HG03354 (cell line): ENCODE results near the gene OR1N2.
"Not testable (repeated sequence)": the region's sequence is repeated elsewhere in the genome, so short reads cannot be mapped to it uniquely, and the experiment has no call there.

Experiments used
- ATAC-seq: cut with Tn5 transposase; IDR thresholded peaks from one replicate; pipeline ENCODE4 v1.9.1; 2021; ENCODE audit warnings: mild to moderate bottlenecking; ENCODE audit not compliant: unreplicated experiment, poor library complexity, severe bottlenecking

Gene OR1N2, protein sequence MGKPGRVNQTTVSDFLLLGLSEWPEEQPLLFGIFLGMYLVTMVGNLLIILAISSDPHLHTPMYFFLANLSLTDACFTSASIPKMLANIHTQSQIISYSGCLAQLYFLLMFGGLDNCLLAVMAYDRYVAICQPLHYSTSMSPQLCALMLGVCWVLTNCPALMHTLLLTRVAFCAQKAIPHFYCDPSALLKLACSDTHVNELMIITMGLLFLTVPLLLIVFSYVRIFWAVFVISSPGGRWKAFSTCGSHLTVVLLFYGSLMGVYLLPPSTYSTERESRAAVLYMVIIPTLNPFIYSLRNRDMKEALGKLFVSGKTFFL

GRCh38 chr9:122552812-122553211 is at the start of gene OR1N2:
Gene OR1N2, plus strand, starts transcription at chr9:122553112. Its CDS starts 100 bp downstream, at chr9:122553212.
- ATAC-seq, result no peak

- ATAC-seq, result no peak
These were observed 45.9 kb upstream of the OR1N2 start for GRCh38 chr9:122506964-122507363.

DNA sequence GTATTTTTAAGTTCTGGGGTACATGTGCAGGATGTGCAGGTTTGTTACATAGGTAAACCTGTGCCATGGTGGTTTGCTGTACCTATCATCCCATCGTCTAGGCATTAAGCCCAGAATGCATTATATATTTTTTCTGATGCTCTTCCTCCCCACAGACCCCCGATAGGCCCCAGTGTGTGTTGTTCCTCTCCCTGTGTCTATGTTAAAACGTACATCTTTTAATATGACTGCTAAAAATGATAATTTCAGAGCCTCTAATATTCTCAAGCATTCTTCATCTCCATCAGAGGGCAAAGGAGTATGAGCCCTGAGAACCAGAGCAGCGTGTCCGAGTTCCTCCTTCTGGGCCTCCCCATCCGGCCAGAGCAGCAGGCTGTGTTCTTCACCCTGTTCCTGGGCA is 42.4 kb upstream of the OR1N2 start, which contains the start of gene OR1J2:
OR1J2 (plus strand) TSS at position 301 of the 400 bp plus-strand sequence; CDS start at position 301, 0 bp downstream.
- ATAC-seq, result no peak

DNA sequence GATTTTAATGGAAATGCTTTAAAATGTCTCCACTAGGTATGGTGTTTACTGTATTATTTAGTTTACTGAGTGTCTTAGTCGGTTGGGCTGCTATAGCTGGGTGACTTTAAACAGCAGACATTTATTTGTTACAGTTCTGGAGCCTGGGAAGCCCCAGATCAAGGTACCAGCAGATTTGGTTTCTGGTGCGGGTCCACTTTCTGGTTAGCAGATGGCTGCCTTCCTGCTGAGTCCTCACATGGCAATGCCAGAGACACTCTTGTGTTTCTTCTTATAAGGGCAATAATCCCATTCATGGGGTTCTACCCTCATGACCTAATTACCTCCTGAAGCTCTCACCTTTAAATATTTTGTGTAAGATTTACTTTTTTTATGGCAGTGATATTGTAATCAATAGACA is 34.7 kb upstream of the OR1N2 start:
- ATAC-seq, result no peak

- ATAC-seq, result no peak
These were observed 34.1 kb upstream of the OR1N2 start, which contains the start of gene OR1J4 for GRCh38 chr9:122518841-122519240. Gene OR1J4, plus strand, starts transcription at chr9:122519141. Its CDS starts 0 bp downstream, at chr9:122519141.

GRCh38 chr9:122519376-122519775 is 33.5 kb upstream of the OR1N2 start:
- no peak for ATAC-seq

DNA sequence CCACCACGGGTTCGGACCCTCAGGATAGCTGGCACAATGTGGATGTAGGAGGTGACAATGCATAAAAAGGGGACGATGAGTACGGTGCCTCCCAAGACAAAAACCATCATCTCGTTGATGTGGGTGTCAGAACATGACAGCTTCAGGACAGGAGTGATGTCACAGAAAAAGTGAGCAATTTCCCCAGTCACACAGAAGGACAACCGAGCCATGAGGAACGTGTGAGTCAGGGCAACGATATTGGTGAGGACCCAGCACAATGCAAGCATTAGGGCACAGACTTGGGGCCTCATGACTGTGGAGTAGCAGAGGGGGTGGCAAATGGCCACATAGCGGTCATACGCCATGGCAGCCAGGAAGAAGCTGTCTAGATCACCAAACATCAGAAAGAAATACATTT is 26.3 kb upstream of the OR1N2 start:
- ATAC-seq, result no peak

GRCh38 chr9:122527193-122527592 is 25.7 kb upstream of the OR1N2 start, which contains the start of gene OR1N1:
Gene OR1N1, minus strand, starts transcription at chr9:122527293. Its CDS starts 0 bp downstream, at chr9:122527293.
- no peak for ATAC-seq

GRCh38 chr9:122531157-122531556 is 21.8 kb upstream of the OR1N2 start:
- not testable (repeated sequence) for ATAC-seq

GRCh38 chr9:122536134-122536533 is 16.8 kb upstream of the OR1N2 start:
- ATAC-seq, result no peak

DNA sequence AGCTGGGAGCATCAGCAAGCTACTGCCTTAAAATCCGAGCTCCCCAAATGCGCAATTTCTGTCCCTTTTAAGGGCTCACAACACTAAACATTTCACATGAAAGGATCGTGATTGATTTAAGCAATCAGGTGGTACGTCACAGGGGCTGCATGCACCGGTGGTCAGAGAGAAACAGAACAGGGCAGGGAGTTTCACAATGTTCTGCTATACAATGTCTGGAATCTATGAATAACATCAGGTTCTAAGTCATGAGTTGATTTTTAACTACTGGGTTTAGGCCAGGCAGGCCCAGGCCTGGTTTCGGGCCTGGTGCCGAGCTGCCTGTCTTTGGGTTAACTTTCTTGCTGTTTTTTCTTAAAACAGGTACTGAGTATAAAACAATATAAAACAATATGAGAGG is 15.8 kb upstream of the OR1N2 start:
- not testable (repeated sequence) for ATAC-seq

- no peak for ATAC-seq
These were observed 14.2 kb upstream of the OR1N2 start for GRCh38 chr9:122538757-122539156.

DNA sequence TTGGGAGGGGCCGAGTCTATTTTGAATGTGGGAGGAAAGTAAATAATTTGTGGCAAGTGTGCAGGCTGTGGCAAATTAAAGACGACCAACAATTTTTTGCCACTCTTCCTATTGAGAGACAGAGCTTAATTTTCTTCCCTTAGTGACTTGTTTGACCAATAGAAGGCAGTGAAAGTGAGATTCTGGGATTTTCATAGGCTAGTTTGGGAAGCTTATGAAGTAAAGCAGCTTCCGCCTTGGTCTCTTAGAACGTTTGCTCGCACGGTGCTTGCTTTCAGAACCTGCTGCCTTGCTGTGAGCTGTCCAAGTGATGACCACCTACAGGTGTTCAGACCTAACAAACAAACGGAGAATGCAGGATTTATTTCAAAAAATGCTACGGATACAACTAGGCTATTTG is 6.7 kb upstream of the OR1N2 start:
- no peak for ATAC-seq

- ATAC-seq, result no peak
These were observed 1.5 kb upstream of the OR1N2 start for GRCh38 chr9:122551371-122551770.

DNA sequence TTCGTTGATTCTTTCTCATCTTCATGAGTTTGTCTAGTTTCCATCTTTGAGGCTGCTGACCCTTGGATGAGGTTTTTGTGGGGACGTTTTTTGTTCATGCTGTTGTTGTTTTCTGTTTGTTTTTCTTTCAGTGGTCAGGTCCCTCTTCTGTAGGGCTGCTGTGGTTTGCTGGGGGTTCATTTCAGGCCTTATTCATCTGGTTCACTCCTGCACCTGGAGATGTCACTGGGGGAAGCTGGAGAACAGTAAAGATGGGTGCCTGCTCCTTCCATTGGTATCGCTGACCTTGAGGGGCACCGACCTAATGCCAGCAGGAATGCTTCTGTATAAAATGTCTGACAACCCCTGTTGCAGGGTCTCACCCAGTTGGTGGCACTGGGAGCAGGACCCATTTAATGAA is 8.5 kb downstream of the OR1N2 start:
- ATAC-seq, result no peak

- no peak for ATAC-seq
These were observed 9.3 kb downstream of the OR1N2 start for GRCh38 chr9:122562134-122562760.

- ATAC-seq, result no peak
These were observed 15.0 kb downstream of the OR1N2 start for GRCh38 chr9:122567901-122568300.

- no peak for ATAC-seq
These were observed 19.5 kb downstream of the OR1N2 start for GRCh38 chr9:122572456-122572855.

GRCh38 chr9:122579874-122580273 is 27.0 kb downstream of the OR1N2 start:
- ATAC-seq, result no peak

DNA sequence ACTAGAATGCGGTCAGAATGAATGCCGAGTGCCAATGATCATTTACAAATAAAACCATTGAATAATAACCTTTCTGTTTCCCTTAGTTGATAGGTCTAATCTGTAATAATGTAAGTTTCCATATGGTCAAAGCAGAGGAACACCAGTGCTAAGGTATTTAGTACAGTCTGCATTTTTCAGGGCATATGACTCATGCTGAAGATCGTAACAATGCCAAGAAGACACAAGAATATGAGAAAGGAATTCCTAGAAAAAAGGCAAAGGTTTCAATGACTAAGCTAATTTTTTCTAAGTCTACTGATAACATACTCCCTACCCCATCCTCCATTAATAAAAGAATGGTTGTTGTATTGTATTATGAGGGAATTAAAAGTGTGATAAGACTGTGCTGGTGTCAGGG is 27.4 kb downstream of the OR1N2 start:
- no peak for ATAC-seq

- not testable (repeated sequence) for ATAC-seq
These were observed 30.4 kb downstream of the OR1N2 start, which contains the start of gene OR1L8 for GRCh38 chr9:122583284-122583683. Gene OR1L8, minus strand, starts transcription at chr9:122583384. Its CDS starts 14,907 bp downstream, at chr9:122568477.
